WTC11 (cell line): Measurements from ENCODE around the gene CD101. TPM values are rescaled to one million over a fixed set of nuclear protein-coding genes. Genes with fewer than 3 reads are reported as not detected.

ENCODE experiments used
- ATAC-seq: fragments of 200-7000 bp; cut with Tn5 transposase; 2 replicates; pipeline ENCODE4 v1.10.0; 2021; ENCODE audit warnings: mild to moderate bottlenecking, moderate library complexity
- CTCF ChIA-PET: fragments of 300-600 bp; sonication (Branson Sonifier 250); formaldehyde crosslinking; loops from one replicate; lab custom pipeline; 2021; ENCODE audit warnings: antibody characterized with exemption; lab: Charles Lee
- POLR2A ChIA-PET: fragments of 350-600 bp; sonication (Branson Sonifier 250); formaldehyde crosslinking; loops from one replicate; lab custom pipeline; 2021; ENCODE audit warnings: antibody characterized with exemption; lab: Charles Lee
- DNase-seq: peaks from one replicate; pipeline ENCODE4 v3.0.0; 2021; ENCODE audit warnings: low spot score
- H3K27ac Mint-ChIP-seq: 2 replicates; pipeline ENCODE4 v1.8.0; 2021; ENCODE audit warnings: mixed read lengths
- H3K27me3 Mint-ChIP-seq: 2 replicates; pipeline ENCODE4 v1.8.0; 2021; ENCODE audit warnings: low read depth, mild to moderate bottlenecking, moderate library complexity, mixed read lengths
- H3K36me3 Mint-ChIP-seq: 2 replicates; pipeline ENCODE4 v1.8.0; 2021; ENCODE audit warnings: mixed read lengths
- H3K4me1 Mint-ChIP-seq: 2 replicates; pipeline ENCODE4 v1.8.0; 2022; ENCODE audit warnings: mixed read lengths
- H3K4me3 Mint-ChIP-seq: 2 replicates; pipeline ENCODE4 v1.8.0; 2021; ENCODE audit warnings: mild to moderate bottlenecking, moderate library complexity, mixed read lengths
- H3K9me3 Mint-ChIP-seq: 2 replicates; pipeline ENCODE4 v1.8.0; 2021; ENCODE audit warnings: mixed read lengths
- AFF4 ChIP-seq: sonication (generic); formaldehyde crosslinking; IDR thresholded peaks from 2 replicates; pipeline ENCODE4 v1.8.1; 2023; ENCODE audit warnings: mild to moderate bottlenecking, missing genetic modification reagents, borderline replicate concordance
- ESRRA ChIP-seq: sonication (generic); formaldehyde crosslinking; IDR thresholded peaks from 2 replicates; pipeline ENCODE4 v1.8.1; 2022; ENCODE audit warnings: mild to moderate bottlenecking, missing genetic modification reagents, borderline replicate concordance
- GABPB1 ChIP-seq: sonication (generic); formaldehyde crosslinking; IDR thresholded peaks from 2 replicates; pipeline ENCODE4 v1.8.1; 2023; ENCODE audit warnings: mild to moderate bottlenecking, missing genetic modification reagents
- HMGA2 ChIP-seq: fragments of 250-450 bp; sonication (Bioruptor Pico); IDR thresholded peaks from 2 replicates; pipeline ENCODE4 v1.4.0; 2021; ENCODE audit warnings: mild to moderate bottlenecking, moderate library complexity
- HMGXB4 ChIP-seq: sonication (generic); formaldehyde crosslinking; IDR thresholded peaks from 2 replicates; pipeline ENCODE4 v1.8.1; 2023; ENCODE audit warnings: mild to moderate bottlenecking, moderate library complexity, missing genetic modification reagents
- JAZF1 ChIP-seq: fragments of 250-450 bp; sonication (Bioruptor Pico); IDR thresholded peaks from 2 replicates; pipeline ENCODE4 v1.9.0; 2021; ENCODE audit warnings: moderate library complexity, mild to moderate bottlenecking, inconsistent platforms
- MYBL2 ChIP-seq: sonication (generic); formaldehyde crosslinking; IDR thresholded peaks from 2 replicates; pipeline ENCODE4 v1.8.1; 2023; ENCODE audit warnings: mild to moderate bottlenecking, moderate library complexity, missing genetic modification reagents
- NFATC4 ChIP-seq: fragments of 250-450 bp; sonication (Bioruptor Pico); IDR thresholded peaks from 2 replicates; pipeline ENCODE4 v1.9.0; 2021; ENCODE audit warnings: mild to moderate bottlenecking
- NR2C2 ChIP-seq: sonication (generic); formaldehyde crosslinking; IDR thresholded peaks from 2 replicates; pipeline ENCODE4 v1.8.0; 2022; ENCODE audit warnings: mild to moderate bottlenecking, missing genetic modification reagents
- PRDM15 ChIP-seq: sonication (generic); formaldehyde crosslinking; IDR thresholded peaks from 2 replicates; pipeline ENCODE4 v1.8.0; 2022; ENCODE audit warnings: missing genetic modification reagents
- PREB ChIP-seq: sonication (generic); formaldehyde crosslinking; IDR thresholded peaks from 2 replicates; pipeline ENCODE4 v1.8.1; 2022; ENCODE audit warnings: mild to moderate bottlenecking, missing genetic modification reagents, moderate library complexity, borderline replicate concordance
- RELA ChIP-seq: sonication (generic); formaldehyde crosslinking; IDR thresholded peaks from 2 replicates; pipeline ENCODE4 v1.8.1; 2022; ENCODE audit warnings: missing genetic modification reagents, mild to moderate bottlenecking, borderline replicate concordance
- TEAD4 ChIP-seq: sonication (generic); formaldehyde crosslinking; IDR thresholded peaks from 2 replicates; pipeline ENCODE4 v1.8.0; 2022; ENCODE audit warnings: mild to moderate bottlenecking, missing genetic modification reagents
- USF1 ChIP-seq: sonication (generic); formaldehyde crosslinking; IDR thresholded peaks from 2 replicates; pipeline ENCODE4 v1.8.0; 2022; ENCODE audit warnings: mild to moderate bottlenecking, missing genetic modification reagents
- ZNF281 ChIP-seq: sonication (generic); formaldehyde crosslinking; IDR thresholded peaks from 2 replicates; pipeline ENCODE4 v1.8.0; 2023; ENCODE audit warnings: mild to moderate bottlenecking, missing genetic modification reagents
- ZSCAN18 ChIP-seq: fragments of 250-450 bp; sonication (Bioruptor Pico); IDR thresholded peaks from 2 replicates; pipeline ENCODE4 v2.1.2; 2022; ENCODE audit warnings: mild to moderate bottlenecking, moderate library complexity
- total RNA-seq: library from RNA; stranded (reverse); gene quantifications from 3 replicates; pipeline ENCODE4 v1.2.3, GENCODE V29; 2021

CD101 gene
- total RNA-seq, 1 experiment from 2014 or later: 1.4 TPM

GRCh38 chr1:117029685-117030084, 28.1 kb downstream of the CD101 start:
- POLR2A ChIA-PET: no interaction called here
- TF ChIP-seq GABPB1 (CRISPR knock-in tag) (no peak), NR2C2 (CRISPR knock-in tag) (no peak), NFATC4 (CRISPR knock-in tag) (no peak), PRDM15 (no peak), MYBL2 (CRISPR knock-in tag) (no peak), TEAD4 (CRISPR knock-in tag) (no peak), JAZF1 (CRISPR knock-in tag) (no peak), PREB (CRISPR knock-in tag) (no peak), HMGA2 (CRISPR knock-in tag) (no peak), ZNF281 (CRISPR knock-in tag) (no peak), ESRRA (CRISPR knock-in tag) (no peak), ZSCAN18 (CRISPR knock-in tag) (no peak), USF1 (no peak), AFF4 (CRISPR knock-in tag) (no peak), RELA (no peak), HMGXB4 (CRISPR knock-in tag) (no peak)
- CTCF ChIA-PET: no interaction called here
- no peak overlapping the region for H3K27ac Mint-ChIP-seq
- no peaks in the 10 kb centered on the region for H3K36me3 Mint-ChIP-seq
- DNase-seq (no peak), ATAC-seq (no peak)
- H3K4me1 Mint-ChIP-seq: peaks cover 11% of the 10 kb centered on the region
- H3K4me3 Mint-ChIP-seq: no peak overlapping the region
- H3K9me3 Mint-ChIP-seq: no peaks in the 10 kb centered on the region
- peaks cover 4% of the 10 kb centered on the region for H3K27me3 Mint-ChIP-seq
